GM18517 (cell line): ENCODE data around the gene C5orf58.

Experiments used
- ATAC-seq: cut with Tn5 transposase; IDR thresholded peaks from one replicate; pipeline ENCODE4 v1.9.1; 2021; ENCODE audit warnings: mild to moderate bottlenecking, moderate library complexity; ENCODE audit not compliant: unreplicated experiment

Gene C5orf58, protein sequence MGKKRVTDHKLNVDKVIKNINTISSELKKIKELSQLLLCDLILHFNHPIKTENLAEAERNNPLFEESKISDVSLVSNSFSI

DNA sequence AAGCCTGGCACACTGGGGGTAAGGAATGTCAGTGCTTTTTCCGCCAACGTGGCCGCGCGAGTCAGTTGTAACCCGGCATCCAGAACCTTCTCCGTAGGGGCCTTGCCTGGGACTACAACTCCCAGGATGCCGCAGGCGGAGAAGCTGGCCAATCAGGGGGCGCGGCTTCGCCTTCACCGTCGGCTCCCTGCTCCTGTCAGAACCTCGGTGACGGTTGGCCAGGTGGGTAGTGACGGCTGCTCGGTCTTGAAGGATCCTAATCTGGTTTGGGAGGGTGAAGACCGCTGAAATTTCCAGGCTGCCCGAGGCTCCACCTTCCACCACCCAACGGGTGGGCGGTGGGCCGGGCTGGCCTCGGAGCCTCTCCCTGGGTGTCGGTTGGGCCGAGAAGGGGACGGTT is at the start of gene C5orf58:
C5orf58 (plus strand) TSS at position 200 of the 400 bp plus-strand sequence. CDS start 1,992 bp downstream, outside the sequence.
- ATAC-seq, result no peak

DNA sequence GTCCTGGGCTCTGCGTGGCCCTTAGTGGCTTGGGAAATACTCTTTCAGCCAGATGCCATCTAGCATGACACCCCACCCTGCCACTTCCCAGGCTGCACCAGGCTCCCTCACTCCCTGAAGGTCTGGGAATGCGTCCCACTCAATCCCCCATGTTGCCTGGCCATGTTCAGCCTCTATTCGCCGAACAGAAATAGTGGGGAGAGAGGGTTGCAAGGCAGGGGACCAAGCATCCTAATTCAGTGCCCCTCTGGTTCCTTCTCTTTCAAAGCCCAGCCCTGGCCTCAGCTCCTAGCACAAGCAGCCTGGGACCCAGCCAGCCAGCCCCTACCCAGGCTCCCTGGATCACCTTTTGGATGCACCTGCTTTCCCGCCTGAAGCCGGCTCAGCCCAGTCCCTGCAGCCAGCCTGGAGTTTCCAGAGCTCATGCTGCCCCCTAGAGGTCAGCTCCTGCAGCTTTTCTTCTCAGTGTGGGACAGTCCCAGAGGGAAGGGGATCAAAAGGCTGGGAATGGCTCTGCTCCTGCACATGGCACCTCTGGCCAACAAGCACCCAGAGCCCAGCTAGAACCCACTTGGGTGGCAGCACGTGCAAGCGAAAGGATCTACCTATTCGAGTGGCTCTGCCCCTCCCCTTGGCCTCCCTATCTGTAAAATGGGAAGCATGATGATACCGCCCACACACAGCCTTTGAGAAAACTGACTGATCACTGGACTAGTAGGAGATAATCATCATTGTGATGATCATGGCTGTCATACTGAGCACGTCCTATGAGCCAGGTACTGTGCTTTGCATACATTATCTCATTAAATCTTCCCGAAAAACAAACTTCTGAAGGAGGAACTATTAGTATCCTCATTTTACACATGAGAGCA is 48.7 kb upstream of the C5orf58 start:
- no peak for ATAC-seq

GRCh38 chr5:170184737-170185136 is 48.0 kb upstream of the C5orf58 start:
- no peak for ATAC-seq

DNA sequence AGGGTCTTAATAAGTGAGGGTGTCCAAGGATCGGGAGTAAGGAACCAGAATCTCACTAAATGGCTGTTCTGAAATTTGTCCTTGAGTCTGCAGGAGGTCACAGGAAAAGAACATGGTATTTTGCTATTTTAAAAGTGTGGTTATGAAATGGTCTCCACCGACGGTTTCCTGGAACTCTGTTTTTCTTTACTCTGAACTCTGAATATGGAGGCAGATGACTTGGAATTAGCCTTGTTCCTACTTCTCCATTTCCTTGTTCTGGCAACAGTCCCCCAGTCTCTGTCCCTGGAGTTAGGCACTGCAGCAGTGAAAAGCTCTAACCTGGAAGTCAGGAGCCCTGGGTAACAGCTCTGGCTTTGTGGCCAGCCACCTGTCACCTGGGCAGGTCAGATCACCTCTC is 46.6 kb upstream of the C5orf58 start:
- ATAC-seq, result no peak

GRCh38 chr5:170186856-170187255 is 45.9 kb upstream of the C5orf58 start:
- ATAC-seq, result no peak

GRCh38 chr5:170190436-170191134 is 42.2 kb upstream of the C5orf58 start:
- ATAC-seq, result no peak

GRCh38 chr5:170192829-170193228 is 40.0 kb upstream of the C5orf58 start:
- ATAC-seq, result no peak

- no peak for ATAC-seq
These were observed 36.8 kb upstream of the C5orf58 start for GRCh38 chr5:170195961-170196360.

DNA sequence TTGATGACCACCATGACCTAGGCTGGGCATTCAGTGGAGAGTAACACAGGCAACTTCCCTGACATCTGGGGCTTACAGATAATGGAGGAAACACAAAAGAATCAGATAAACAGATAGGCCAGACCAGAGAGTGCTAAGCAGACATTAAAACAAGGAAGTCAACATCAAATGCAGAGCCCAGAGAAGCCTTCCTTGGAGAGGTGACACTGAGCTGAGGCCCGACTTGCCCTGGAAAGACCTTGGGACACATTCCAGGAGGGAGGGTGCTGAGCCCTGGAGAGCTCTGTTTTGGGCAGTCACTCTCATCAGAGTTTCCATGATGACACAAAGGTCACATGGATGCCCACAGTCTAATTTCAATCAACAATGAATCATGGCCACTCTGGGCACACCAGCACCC is 31.9 kb upstream of the C5orf58 start:
- no peak for ATAC-seq

DNA sequence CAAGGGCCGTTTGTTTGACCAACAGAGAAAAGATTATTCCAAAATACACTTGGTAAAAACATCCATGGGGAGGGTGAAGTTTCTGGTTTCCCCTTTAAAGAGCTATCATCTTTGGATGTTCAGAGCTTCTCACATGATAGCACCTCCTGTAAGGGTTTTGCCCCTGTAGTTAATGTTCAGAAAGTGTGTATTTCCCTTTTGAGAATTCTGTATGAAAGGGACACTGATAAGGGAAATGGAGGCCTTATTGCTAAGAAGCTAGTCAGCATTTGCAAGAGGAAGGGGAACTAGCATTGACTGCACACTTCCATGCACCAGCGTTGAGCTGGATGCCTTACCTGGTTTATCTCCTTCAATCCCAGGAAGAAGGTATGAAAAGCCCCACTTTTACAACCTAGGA is 31.5 kb upstream of the C5orf58 start:
- no peak for ATAC-seq

- no peak for ATAC-seq
These were observed 30.7 kb upstream of the C5orf58 start for GRCh38 chr5:170202117-170202516.

GRCh38 chr5:170204202-170204601 is 28.6 kb upstream of the C5orf58 start:
- no peak for ATAC-seq

- no peak for ATAC-seq
These were observed 26.6 kb upstream of the C5orf58 start for GRCh38 chr5:170206216-170206615.

GRCh38 chr5:170206958-170207357 is 25.8 kb upstream of the C5orf58 start:
- no peak for ATAC-seq

- no peak for ATAC-seq
These were observed 21.0 kb upstream of the C5orf58 start for GRCh38 chr5:170211575-170212334.

GRCh38 chr5:170216257-170216864 is 16.4 kb upstream of the C5orf58 start:
- no peak for ATAC-seq

- ATAC-seq, result no peak
These were observed 15.0 kb upstream of the C5orf58 start for GRCh38 chr5:170217831-170218230.

DNA sequence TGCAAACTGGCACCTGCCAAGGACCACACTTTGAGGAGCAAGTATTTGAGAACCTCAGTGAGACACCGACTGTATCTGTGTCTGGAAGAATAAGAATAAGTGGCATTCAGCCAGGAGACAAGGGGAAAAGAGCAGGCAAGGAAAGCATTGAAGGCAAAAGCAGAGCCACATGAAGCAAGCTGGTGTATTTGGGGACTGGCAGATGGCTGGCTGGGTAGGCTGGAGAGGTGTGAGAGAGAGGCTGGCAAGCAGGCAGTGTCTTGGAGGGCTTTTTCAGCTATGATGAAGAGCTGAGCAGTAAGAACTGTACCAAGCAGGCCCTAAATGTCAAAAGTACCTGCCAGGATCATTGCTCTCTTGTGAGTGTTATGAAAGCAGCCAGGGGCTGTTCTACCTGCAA is 14.1 kb upstream of the C5orf58 start:
- no peak for ATAC-seq

GRCh38 chr5:170219615-170220014 is 13.2 kb upstream of the C5orf58 start:
- ATAC-seq, result no peak

- no peak for ATAC-seq
These were observed 12.6 kb upstream of the C5orf58 start for GRCh38 chr5:170220191-170220590.

DNA sequence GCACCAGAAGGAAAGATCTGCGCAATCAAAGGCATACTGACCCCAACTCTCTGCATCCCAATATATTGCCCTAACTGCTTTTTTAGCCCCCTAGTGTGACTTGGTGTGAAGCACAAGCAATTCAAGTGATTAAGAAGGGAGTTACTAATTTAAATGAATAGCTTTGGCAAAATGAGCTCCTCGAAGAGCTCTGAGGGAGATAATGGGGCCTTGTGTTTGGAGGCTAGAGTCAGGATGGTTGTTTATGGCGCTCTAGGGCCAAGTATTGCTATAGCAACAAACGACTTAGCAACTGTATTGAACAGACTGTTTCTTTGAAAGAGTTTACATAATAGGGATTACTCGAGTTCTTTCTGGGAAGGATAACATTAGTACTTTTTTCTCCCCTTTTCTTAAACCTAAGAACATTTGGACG is 11.5 kb upstream of the C5orf58 start:
- ATAC-seq, result no peak
